ENCODE measurements around the gene RAB5A.
"Not testable (repeated sequence)": the region's sequence is repeated elsewhere in the genome, so short reads cannot be mapped to it uniquely, and the experiment has no call there.

The RAB5A gene

GRCh38 chr3:20028905-20029331 is 82.0 kb downstream of the RAB5A start:
- no peak for DNase-seq (ENCODE audit: low spot score)

GRCh38 chr3:20031939-20032338 is 85.0 kb downstream of the RAB5A start:
- not testable (repeated sequence) for DNase-seq (ENCODE audit: low spot score)

Data from globus pallidus (tissue), 1 donor.